Measurements from ENCODE around the gene LHFPL2. TPM values are rescaled to one million over a fixed set of nuclear protein-coding genes. Genes with fewer than 3 reads are reported as not detected.

LHFPL2 gene
- total RNA-seq, 1 experiment from 2014 or later, result 17.9 TPM

GRCh38 chr5:78501411-78502352, 146.9 kb downstream of the LHFPL2 start:
- H3K4me1 ChIP-seq (ENCODE audit: control insufficient read depth in 1 of 2, insufficient read depth in 2 of 2, low read length in 2 of 2), result peaks cover 14 to 24% of the 10 kb centered on the region in 2 experiments; a peak in 3 of 4 replicates
- H3K27me3 ChIP-seq (ENCODE audit: insufficient read depth, low read length), result no peaks in the 10 kb centered on the region
- BruUV-seq (replicated peaks), result no TSS peak
- H3K36me3 ChIP-seq (ENCODE audit: control insufficient read depth in 1 of 2, insufficient read depth in 2 of 2, low read length in 2 of 2), result no peaks in the 10 kb centered on the region
- H3K4me3 ChIP-seq (replicated peaks in 1 of 2; ENCODE audit: low read depth in 1 of 2, low read length in 2 of 2), result no peak overlapping the region
- H3K9ac ChIP-seq (ENCODE audit: low read length), result no peak overlapping the region
- DNase-seq (ENCODE audit: low read depth, low spot score) (no peak), ATAC-seq (no peak)
- ChIA-PET RAD21 (ENCODE audit: low non-redundant PET in 1 of 2, low total read pairs in 2 of 2, uncharacterized antibody in 2 of 2, unreplicated experiment in 2 of 2) (no interaction called here), POLR2A (no interaction called here), CTCF (no interaction called here)
- no peaks in the 10 kb centered on the region for H3K9me3 ChIP-seq (ENCODE audit: control insufficient read depth in 1 of 2, insufficient read depth in 1 of 2, low read depth in 1 of 2, low read length in 2 of 2)
- no peaks in the 10 kb centered on the region for H4K20me1 ChIP-seq (ENCODE audit: insufficient read depth)
- H3K27ac ChIP-seq (ENCODE audit: low read depth, low read length), result no peak overlapping the region
- no peak overlapping the region for H3K4me2 ChIP-seq (ENCODE audit: low read length)
- H3K9me2 ChIP-seq (ENCODE audit: insufficient read depth), result no peaks in the 10 kb centered on the region
- peaks cover 2% of the 10 kb centered on the region; the same call in 1 of the 2 replicates for H3K79me2 ChIP-seq (ENCODE audit: insufficient read depth, low read length)
- H2AFZ ChIP-seq (ENCODE audit: low read depth, low read length, poor library complexity, severe bottlenecking), result no peak overlapping the region
- TF ChIP-seq JUND (IDR thresholded peaks at IDR 0.05) (no peak), POLR2A (IDR thresholded peaks at IDR 0.05; ENCODE audit: borderline replicate concordance, extremely low read depth, insufficient read depth, insufficient read length) (no peak), EGR1 (IDR thresholded peaks at IDR 0.05; ENCODE audit: low read depth) (no peak), ZFX (IDR thresholded peaks at IDR 0.05) (no peak), REST (IDR thresholded peaks at IDR 0.05; ENCODE audit: low read depth) (no peak), ZBTB33 (IDR thresholded peaks at IDR 0.05; ENCODE audit: extremely low read depth, insufficient replicate concordance, low read length) (no peak), MAX (IDR thresholded peaks at IDR 0.05) (no peak), EZH2 (IDR thresholded peaks at IDR 0.05) (no peak), POLR2AphosphoS5 (IDR thresholded peaks at IDR 0.05; ENCODE audit: low read depth, low read length) (no peak)
- intact Hi-C loops (cut with micrococcal nuclease), result no loop called here
